DOHH2 (cell line): ENCODE results near the gene SRD5A1.

ENCODE experiments used
- H3F3A ChIP-seq: fragments of 200-600 bp; sonication (generic), shearing (Covaris generic); 2 replicates; pipeline ENCODE4 v1.6.0; 2016; ENCODE audit warnings: antibody characterized with exemption, mild to moderate bottlenecking; ENCODE audit not compliant: control insufficient read depth, insufficient read depth
- H3K27ac ChIP-seq: fragments of 200-600 bp; sonication (generic); 2 replicates; pipeline ENCODE4 v1.5.1; 2014; ENCODE audit warnings: low read depth, mild to moderate bottlenecking, low read length, moderate library complexity
- H3K27me3 ChIP-seq: fragments of 200-600 bp; sonication (generic); 2 replicates; pipeline ENCODE4 v1.6.1; 2014; ENCODE audit warnings: mild to moderate bottlenecking, low read length, mixed read lengths; ENCODE audit not compliant: control insufficient read depth
- H3K36me3 ChIP-seq: fragments of 200-600 bp; sonication (generic); 2 replicates; pipeline ENCODE4 v1.6.1; 2014; ENCODE audit warnings: mild to moderate bottlenecking, low read length, moderate library complexity, mixed read lengths; ENCODE audit not compliant: control insufficient read depth
- H3K4me1 ChIP-seq: fragments of 200-600 bp; sonication (generic); 2 replicates; pipeline ENCODE4 v1.6.1; 2014; ENCODE audit warnings: mild to moderate bottlenecking, low read length, mixed read lengths; ENCODE audit not compliant: control insufficient read depth
- H3K4me2 ChIP-seq: fragments of 200-600 bp; sonication (generic); 2 replicates; pipeline ENCODE4 v1.6.0; 2014; ENCODE audit warnings: mild to moderate bottlenecking, low read length, moderate library complexity
- H3K4me3 ChIP-seq: fragments of 200-600 bp; sonication (generic); 2 replicates; pipeline ENCODE4 v1.5.1; 2014; ENCODE audit warnings: mild to moderate bottlenecking, low read length, mixed read lengths
- H3K79me2 ChIP-seq: fragments of 200-600 bp; sonication (generic); 2 replicates; pipeline ENCODE4 v1.6.1; 2014; ENCODE audit warnings: mild to moderate bottlenecking, low read length, mixed read lengths; ENCODE audit not compliant: control insufficient read depth
- H3K9me2 ChIP-seq: fragments of 200-600 bp; sonication (generic); replicated peaks from 2 replicates; pipeline ENCODE4 v1.6.1; 2014; ENCODE audit warnings: mild to moderate bottlenecking, low read length, mixed read lengths; ENCODE audit not compliant: control insufficient read depth
- H3K9me3 ChIP-seq: fragments of 200-600 bp; sonication (generic); 2 replicates; pipeline ENCODE4 v1.6.1; 2014; ENCODE audit warnings: antibody characterized with exemption, low read length, mixed read lengths; ENCODE audit not compliant: control insufficient read depth, insufficient read depth
- H4K20me1 ChIP-seq: fragments of 200-600 bp; sonication (generic); 2 replicates; pipeline ENCODE4 v1.6.0; 2014; ENCODE audit warnings: low read depth, mild to moderate bottlenecking, antibody characterized with exemption, low read length, moderate library complexity; ENCODE audit not compliant: control insufficient read depth, insufficient read depth
- CTCF ChIP-seq: fragments of 200-600 bp; sonication (generic); IDR thresholded peaks from one replicate; pipeline ENCODE4 v1.5.1; 2014; ENCODE audit warnings: antibody characterized with exemption, mild to moderate bottlenecking, low read depth, low read length; ENCODE audit not compliant: poor library complexity, severe bottlenecking
- EZH2phosphoT487 ChIP-seq: fragments of 200-600 bp; sonication (generic); IDR thresholded peaks from 2 replicates; pipeline ENCODE4 v1.6.1; 2017; ENCODE audit warnings: borderline replicate concordance, mild to moderate bottlenecking, antibody characterized with exemption, low read length, moderate library complexity, mixed read lengths

The SRD5A1 gene

GRCh38 chr5:6585168-6585567 lies 48.1 kb upstream of the SRD5A1 start:
- Histone ChIP-seq H3K9me3 (no peaks in the 10 kb centered on the region), H3K27ac (no peak overlapping the region), H3K79me2 (no peaks in the 10 kb centered on the region), H3K4me1 (no peaks in the 10 kb centered on the region), H3K4me2 (no peak overlapping the region), H3F3A (no peaks in the 10 kb centered on the region), H4K20me1 (no peaks in the 10 kb centered on the region), H3K4me3 (no peak overlapping the region), H3K27me3 (peaks cover 25% of the 10 kb centered on the region), H3K9me2 (no peaks in the 10 kb centered on the region), H3K36me3 (no peaks in the 10 kb centered on the region)
- no peak for TF ChIP-seq EZH2phosphoT487
- TF ChIP-seq CTCF = no peak

GRCh38 chr5:6585939-6586646 lies 47.1 kb upstream of the SRD5A1 start:
- no peak for TF ChIP-seq CTCF
- TF ChIP-seq EZH2phosphoT487 = no peak
- Histone ChIP-seq H4K20me1 (no peaks in the 10 kb centered on the region), H3K4me3 (no peak overlapping the region), H3K27ac (no peak overlapping the region), H3K4me2 (no peak overlapping the region), H3K9me2 (no peaks in the 10 kb centered on the region), H3K79me2 (no peaks in the 10 kb centered on the region), H3K9me3 (no peaks in the 10 kb centered on the region), H3F3A (no peaks in the 10 kb centered on the region), H3K36me3 (no peaks in the 10 kb centered on the region), H3K27me3 (peaks cover 24% of the 10 kb centered on the region), H3K4me1 (no peaks in the 10 kb centered on the region)

- no peaks in the 10 kb centered on the region for H3F3A ChIP-seq
- H3K9me3 ChIP-seq = no peaks in the 10 kb centered on the region
- no peaks in the 10 kb centered on the region for H3K4me1 ChIP-seq
- TF ChIP-seq CTCF = no peak
- H3K9me2 ChIP-seq = no peaks in the 10 kb centered on the region
- H4K20me1 ChIP-seq = no peaks in the 10 kb centered on the region
- no peak overlapping the region for H3K4me2 ChIP-seq
- H3K27ac ChIP-seq = no peak overlapping the region
- no peaks in the 10 kb centered on the region for H3K36me3 ChIP-seq
- peaks cover 20% of the 10 kb centered on the region for H3K27me3 ChIP-seq
- no peak overlapping the region for H3K4me3 ChIP-seq
- no peaks in the 10 kb centered on the region for H3K79me2 ChIP-seq
Observed at GRCh38 chr5:6586647-6587042, 46.6 kb upstream of the SRD5A1 start.
